ENCODE results near the gene MMP25.

DNA sequence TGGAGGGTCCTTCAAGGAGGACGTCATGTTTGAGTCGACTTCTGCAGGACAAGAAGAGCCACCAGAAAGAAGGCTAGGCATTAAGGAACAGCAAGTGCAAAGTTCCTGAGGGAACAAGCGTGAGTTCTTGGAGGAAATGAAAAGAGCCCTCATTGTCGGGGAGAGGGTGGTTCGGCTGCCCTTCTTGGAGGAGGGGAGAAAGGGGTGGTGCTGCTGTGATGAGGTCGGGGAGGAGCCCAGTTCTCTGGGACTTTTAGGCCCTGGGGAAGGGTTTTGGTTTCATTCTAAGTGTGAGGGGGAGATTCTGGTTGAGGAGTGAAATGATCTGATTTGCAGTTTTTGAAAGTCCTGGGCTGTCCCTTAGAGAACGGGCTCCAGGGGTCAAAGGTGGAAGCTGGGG, 13.7 kb upstream of the MMP25 start:
- TF ChIP-seq, protein P1, sequence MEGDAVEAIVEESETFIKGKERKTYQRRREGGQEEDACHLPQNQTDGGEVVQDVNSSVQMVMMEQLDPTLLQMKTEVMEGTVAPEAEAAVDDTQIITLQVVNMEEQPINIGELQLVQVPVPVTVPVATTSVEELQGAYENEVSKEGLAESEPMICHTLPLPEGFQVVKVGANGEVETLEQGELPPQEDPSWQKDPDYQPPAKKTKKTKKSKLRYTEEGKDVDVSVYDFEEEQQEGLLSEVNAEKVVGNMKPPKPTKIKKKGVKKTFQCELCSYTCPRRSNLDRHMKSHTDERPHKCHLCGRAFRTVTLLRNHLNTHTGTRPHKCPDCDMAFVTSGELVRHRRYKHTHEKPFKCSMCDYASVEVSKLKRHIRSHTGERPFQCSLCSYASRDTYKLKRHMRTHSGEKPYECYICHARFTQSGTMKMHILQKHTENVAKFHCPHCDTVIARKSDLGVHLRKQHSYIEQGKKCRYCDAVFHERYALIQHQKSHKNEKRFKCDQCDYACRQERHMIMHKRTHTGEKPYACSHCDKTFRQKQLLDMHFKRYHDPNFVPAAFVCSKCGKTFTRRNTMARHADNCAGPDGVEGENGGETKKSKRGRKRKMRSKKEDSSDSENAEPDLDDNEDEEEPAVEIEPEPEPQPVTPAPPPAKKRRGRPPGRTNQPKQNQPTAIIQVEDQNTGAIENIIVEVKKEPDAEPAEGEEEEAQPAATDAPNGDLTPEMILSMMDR (conservative IDR thresholded peaks at IDR 0.05; ENCODE audit: low read length), result no peak
- TF ChIP-seq EZH2phosphoT487 (IDR thresholded peaks at IDR 0.05; ENCODE audit: borderline replicate concordance, low read depth, low read length), result no peak

Data from OCI-LY7 (cell line).